CD4-positive, CD25-positive, alpha-beta regulatory T cell (primary cell): ENCODE results near the gene ATXN2L. TPM values are rescaled to one million over a fixed set of nuclear protein-coding genes. Genes with fewer than 3 reads are reported as not detected.
"Not testable (repeated sequence)": the region's sequence is repeated elsewhere in the genome, so short reads cannot be mapped to it uniquely, and the experiment has no call there.

Experiments
- ATAC-seq, 2 donors: fragments of 150-1000 bp; cut with Tn5 transposase; one replicate each; pipeline ENCODE4 v1.10.0; 2021; ENCODE audit warnings: low read depth in 2 of 2, moderate number of reproducible peaks in 2 of 2, moderate library complexity in 1 of 2
- DNase-seq, 3 donors: peaks; one replicate each; pipeline versions ENCODE4 v3.0.0 to v3.0.0-alpha.2; 2012 to 2022; ENCODE audit warnings: mixed read lengths in 1 of 3
- H3K27ac ChIP-seq: one replicate; pipeline ENCODE4 v1.7.0; 2013; ENCODE audit warnings: mild to moderate bottlenecking, low read length; ENCODE audit not compliant: insufficient read depth, poor library complexity, severe bottlenecking
- H3K27me3 ChIP-seq: one replicate; pipeline ENCODE4 v1.7.0; 2013; ENCODE audit warnings: low read length; ENCODE audit not compliant: control insufficient read depth, insufficient read depth
- H3K36me3 ChIP-seq: one replicate; pipeline ENCODE4 v1.7.0; 2013; ENCODE audit warnings: mild to moderate bottlenecking, low read length, moderate library complexity; ENCODE audit not compliant: control insufficient read depth, insufficient read depth
- H3K4me1 ChIP-seq: 2 replicates; pipeline ENCODE4 v1.7.0; 2013; ENCODE audit warnings: mild to moderate bottlenecking, low read length; ENCODE audit not compliant: insufficient read depth, control insufficient read depth, poor library complexity, severe bottlenecking
- H3K4me3 ChIP-seq: one replicate; pipeline ENCODE4 v1.7.0; 2013; ENCODE audit warnings: low read depth, mild to moderate bottlenecking, low read length, moderate library complexity
- H3K9me3 ChIP-seq, 2 experiments: 1 replicate in 1 of 2; 2 replicates in 1 of 2; pipeline ENCODE4 v1.7.0; 2013; ENCODE audit warnings: low read length in 2 of 2, mild to moderate bottlenecking in 1 of 2, moderate library complexity in 1 of 2; ENCODE audit not compliant: control insufficient read depth in 2 of 2
- H3K27ac Mint-ChIP-seq, 3 donors: one replicate each; pipeline ENCODE4 v1.8.0; 2020 to 2022; ENCODE audit warnings: mild to moderate bottlenecking in 3 of 3, mixed read lengths in 3 of 3, moderate library complexity in 2 of 3
- H3K27me3 Mint-ChIP-seq: one replicate; pipeline ENCODE4 v1.8.0; 2022; ENCODE audit warnings: mild to moderate bottlenecking, mixed read lengths
- H3K36me3 Mint-ChIP-seq: one replicate; pipeline ENCODE4 v1.8.0; 2020; ENCODE audit warnings: mixed read lengths
- H3K4me1 Mint-ChIP-seq, 4 donors: one replicate each; pipeline ENCODE4 v1.8.0; 2020 to 2022; ENCODE audit warnings: mixed read lengths in 4 of 4, mild to moderate bottlenecking in 1 of 4
- H3K4me3 Mint-ChIP-seq, 4 donors: one replicate each; pipeline ENCODE4 v1.8.0; 2020 to 2022; ENCODE audit warnings: mild to moderate bottlenecking in 4 of 4, mixed read lengths in 4 of 4, moderate library complexity in 3 of 4
- H3K9me3 Mint-ChIP-seq, 7 donors: one replicate each; pipeline ENCODE4 v1.8.0; 2020 to 2022; ENCODE audit warnings: mixed read lengths in 7 of 7, mild to moderate bottlenecking in 3 of 7, moderate library complexity in 2 of 7
- polyA plus RNA-seq, 4 donors: library from polyadenylated mRNA; unstranded; fragments of 300-500 nt; fragmentation: Illumina TruSeq; gene quantifications; one replicate each; pipeline ENCODE4 v1.2.3, GENCODE V29; 2021
- total RNA-seq: library from RNA; stranded (reverse); gene quantifications from one replicate; pipeline ENCODE4 v1.2.3, GENCODE V29; 2022

The ATXN2L gene
- total RNA-seq (342 TPM), polyA plus RNA-seq (10 to 100 TPM; 11.0 to 20.8 (median 11.6) TPM)

GRCh38 chr16:28822520-28823290, at the start of gene ATXN2L:
TSS of gene ATXN2L (plus strand) at chr16:28822999. CDS start at chr16:28823260, 261 bp downstream.
- Histone ChIP-seq H3K36me3 (peaks cover 24% of the 10 kb centered on the region), H3K27ac (peak within 1 kb of the TSS; percentile 98), H3K9me3 (no peaks in the 10 kb centered on the region), H3K27me3 (no peaks in the 10 kb centered on the region), H3K4me3 (peak within 1 kb of the TSS; percentile 73), H3K4me1 (peaks cover 28% of the 10 kb centered on the region)
- Mint-ChIP-seq H3K4me3 (peak within 1 kb of the TSS; percentile 98 to 100 (median 98)), H3K27me3 (peaks cover 15% of the 10 kb centered on the region), H3K36me3 (peaks cover 28% of the 10 kb centered on the region), H3K27ac (peak within 1 kb of the TSS; percentile 97 to 100 (median 99)), H3K9me3 (no peaks in the 10 kb centered on the region), H3K4me1 (peaks cover 4 to 50% (median 35%) of the 10 kb centered on the region in 4 donors)
- peak; percentile 87 to 98 (median 95) for DNase-seq
- ATAC-seq, result peak; percentile 57 to 67

- not testable (repeated sequence) for H3K9me3 Mint-ChIP-seq, H3K4me3 Mint-ChIP-seq, ATAC-seq, DNase-seq, H3K27ac Mint-ChIP-seq, H3K27me3 ChIP-seq, H3K4me1 ChIP-seq, H3K36me3 ChIP-seq, H3K4me3 ChIP-seq, H3K4me1 Mint-ChIP-seq, H3K36me3 Mint-ChIP-seq, H3K9me3 ChIP-seq, H3K27ac ChIP-seq, H3K27me3 Mint-ChIP-seq
Observed at GRCh38 chr16:28781697-28782096, 41.1 kb upstream of the ATXN2L start.

- not testable (repeated sequence) for H3K9me3 Mint-ChIP-seq, H3K4me3 ChIP-seq, H3K27me3 Mint-ChIP-seq, H3K27ac ChIP-seq, H3K36me3 ChIP-seq, H3K27ac Mint-ChIP-seq, H3K4me1 Mint-ChIP-seq, H3K4me1 ChIP-seq, H3K4me3 Mint-ChIP-seq, H3K36me3 Mint-ChIP-seq, ATAC-seq, H3K27me3 ChIP-seq, DNase-seq, H3K9me3 ChIP-seq
Observed at GRCh38 chr16:28782357-28782756, 40.4 kb upstream of the ATXN2L start.

- H3K36me3 ChIP-seq, H3K4me1 ChIP-seq, H3K9me3 ChIP-seq, H3K9me3 Mint-ChIP-seq, H3K27ac ChIP-seq, H3K36me3 Mint-ChIP-seq, H3K4me1 Mint-ChIP-seq, H3K4me3 ChIP-seq, H3K27me3 Mint-ChIP-seq, H3K27me3 ChIP-seq: not testable (repeated sequence)
- peak overlapping the region in 3 of 4 donors; percentile 70 to 75 (median 70) for H3K4me3 Mint-ChIP-seq
- H3K27ac Mint-ChIP-seq, result peak overlapping the region in 1 of 3 donors; percentile 5
- ATAC-seq (peak; percentile 81 to 82), DNase-seq (peak; percentile 59 to 88 (median 78))
Observed at GRCh38 chr16:28802235-28803019, 20.4 kb upstream of the ATXN2L start.

GRCh38 chr16:28807445-28808120, 15.2 kb upstream of the ATXN2L start:
- ATAC-seq, H3K4me3 Mint-ChIP-seq, H3K9me3 Mint-ChIP-seq, H3K27ac ChIP-seq, H3K36me3 Mint-ChIP-seq, H3K27ac Mint-ChIP-seq, H3K9me3 ChIP-seq, H3K4me1 Mint-ChIP-seq, H3K4me3 ChIP-seq, H3K27me3 Mint-ChIP-seq, DNase-seq, H3K36me3 ChIP-seq, H3K4me1 ChIP-seq, H3K27me3 ChIP-seq: not testable (repeated sequence)

GRCh38 chr16:28820016-28820415, 2.8 kb upstream of the ATXN2L start:
- Mint-ChIP-seq H3K4me3 (peak overlapping the region in 1 of 4 donors; percentile 77), H3K4me1 (peaks cover 4 to 26% (median 16%) of the 10 kb centered on the region in 4 donors), H3K36me3 (peaks cover 4% of the 10 kb centered on the region), H3K9me3 (peaks cover 0 to 1% (median 0%) of the 10 kb centered on the region in 7 donors), H3K27me3 (peaks cover 15% of the 10 kb centered on the region), H3K27ac (peak overlapping the region in 2 of 3 donors; percentile 55 to 69)
- Histone ChIP-seq H3K4me3 (no peak overlapping the region), H3K27ac (no peak overlapping the region), H3K9me3 (no peaks in the 10 kb centered on the region), H3K36me3 (no peaks in the 10 kb centered on the region), H3K4me1 (peaks cover 15% of the 10 kb centered on the region), H3K27me3 (no peaks in the 10 kb centered on the region)
- DNase-seq (no peak), ATAC-seq (no peak)

GRCh38 chr16:28820546-28820945, 2.3 kb upstream of the ATXN2L start:
- not testable (repeated sequence) for H3K9me3 Mint-ChIP-seq, H3K27ac ChIP-seq, H3K36me3 Mint-ChIP-seq, H3K36me3 ChIP-seq, ATAC-seq, H3K4me3 ChIP-seq, H3K27me3 ChIP-seq, H3K9me3 ChIP-seq, DNase-seq
- Mint-ChIP-seq H3K27ac (peak overlapping the region in 2 of 3 donors; percentile 55 to 69), H3K4me1 (peaks cover 4 to 32% (median 21%) of the 10 kb centered on the region in 4 donors), H3K27me3 (peaks cover 15% of the 10 kb centered on the region), H3K4me3 (peak overlapping the region in 2 of 4 donors; percentile 27 to 77)
- H3K4me1 ChIP-seq, result peaks cover 20% of the 10 kb centered on the region
